ENCODE measurements around the gene RGMB.

The RGMB gene

GRCh38 chr5:98786191-98786853, 12.9 kb downstream of the RGMB start:
- DNase-seq: no peak

- DNase-seq: no peak
Observed at GRCh38 chr5:98787131-98787719, 13.8 kb downstream of the RGMB start.

GRCh38 chr5:98789029-98789428, 15.6 kb downstream of the RGMB start:
- no peak for DNase-seq

- DNase-seq: no peak
Observed at GRCh38 chr5:98791001-98791519, 17.6 kb downstream of the RGMB start.

GRCh38 chr5:98791898-98792580, 18.6 kb downstream of the RGMB start:
- DNase-seq: no peak

GRCh38 chr5:98793223-98793622, 19.8 kb downstream of the RGMB start:
- DNase-seq: no peak

- DNase-seq: no peak
Observed at GRCh38 chr5:98794001-98794400, 20.5 kb downstream of the RGMB start.

GRCh38 chr5:98794414-98795080, 21.1 kb downstream of the RGMB start:
- DNase-seq: no peak

GRCh38 chr5:98795243-98795642, 21.8 kb downstream of the RGMB start:
- DNase-seq: no peak

- DNase-seq: peak; percentile 22 to 42
Observed at GRCh38 chr5:98796197-98796972, 22.9 kb downstream of the RGMB start.

GRCh38 chr5:98798371-98798770, 24.9 kb downstream of the RGMB start:
- no peak for DNase-seq

GRCh38 chr5:98798847-98799246, 25.4 kb downstream of the RGMB start:
- DNase-seq: no peak

GRCh38 chr5:98804066-98804465, 30.6 kb downstream of the RGMB start:
- DNase-seq: no peak

GRCh38 chr5:98805070-98805469, 31.6 kb downstream of the RGMB start:
- DNase-seq: no peak

- no peak for DNase-seq
Observed at GRCh38 chr5:98807806-98808205, 34.3 kb downstream of the RGMB start.

GRCh38 chr5:98810206-98810605, 36.7 kb downstream of the RGMB start:
- DNase-seq: no peak

GRCh38 chr5:98813755-98814154, 40.3 kb downstream of the RGMB start:
- DNase-seq: no peak

- no peak for DNase-seq
Observed at GRCh38 chr5:98816582-98817222, 43.2 kb downstream of the RGMB start.

- DNase-seq: no peak
Observed at GRCh38 chr5:98825582-98826375, 52.3 kb downstream of the RGMB start.

- DNase-seq: no peak
Observed at GRCh38 chr5:98827161-98827560, 53.7 kb downstream of the RGMB start.

Measured in inflammatory macrophage (primary cell).